Astrocyte (in vitro differentiated cells and primary cell): Measurements from ENCODE around the gene INHBB.

Source experiments
- EZH2 ChIP-seq: IDR thresholded peaks from 2 replicates; pipeline ENCODE4 v1.6.1; 2012; ENCODE audit warnings: mild to moderate bottlenecking, low read length, inconsistent platforms; ENCODE audit not compliant: insufficient read depth
- TF ChIP-seq, protein P1 (sequence below): IDR thresholded peaks from 2 replicates; pipeline ENCODE4 v1.5.1; 2011; ENCODE audit warnings: low read depth, mild to moderate bottlenecking, inconsistent platforms, low read length, moderate library complexity; ENCODE audit not compliant: insufficient read depth

DNA sequence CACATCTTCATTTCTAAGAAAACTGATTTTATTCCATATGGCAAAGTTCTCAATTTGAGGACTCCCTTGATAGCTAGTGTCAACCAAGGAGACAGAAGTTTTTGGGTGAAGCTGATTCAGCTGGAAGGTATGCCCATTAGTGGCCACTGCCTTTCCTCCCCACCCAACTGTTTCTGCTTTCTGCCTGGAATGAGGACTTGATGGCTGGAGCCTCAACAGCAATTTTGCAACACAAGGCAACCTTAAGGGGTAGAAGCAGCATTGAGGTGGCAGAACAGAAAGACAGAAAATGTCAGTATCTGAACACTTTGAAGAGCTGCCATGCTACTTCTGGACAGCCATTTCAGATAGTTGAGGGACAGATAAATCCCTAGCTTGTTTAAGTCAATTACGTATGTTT is 47.0 kb downstream of the INHBB start:
- TF ChIP-seq, protein P1, sequence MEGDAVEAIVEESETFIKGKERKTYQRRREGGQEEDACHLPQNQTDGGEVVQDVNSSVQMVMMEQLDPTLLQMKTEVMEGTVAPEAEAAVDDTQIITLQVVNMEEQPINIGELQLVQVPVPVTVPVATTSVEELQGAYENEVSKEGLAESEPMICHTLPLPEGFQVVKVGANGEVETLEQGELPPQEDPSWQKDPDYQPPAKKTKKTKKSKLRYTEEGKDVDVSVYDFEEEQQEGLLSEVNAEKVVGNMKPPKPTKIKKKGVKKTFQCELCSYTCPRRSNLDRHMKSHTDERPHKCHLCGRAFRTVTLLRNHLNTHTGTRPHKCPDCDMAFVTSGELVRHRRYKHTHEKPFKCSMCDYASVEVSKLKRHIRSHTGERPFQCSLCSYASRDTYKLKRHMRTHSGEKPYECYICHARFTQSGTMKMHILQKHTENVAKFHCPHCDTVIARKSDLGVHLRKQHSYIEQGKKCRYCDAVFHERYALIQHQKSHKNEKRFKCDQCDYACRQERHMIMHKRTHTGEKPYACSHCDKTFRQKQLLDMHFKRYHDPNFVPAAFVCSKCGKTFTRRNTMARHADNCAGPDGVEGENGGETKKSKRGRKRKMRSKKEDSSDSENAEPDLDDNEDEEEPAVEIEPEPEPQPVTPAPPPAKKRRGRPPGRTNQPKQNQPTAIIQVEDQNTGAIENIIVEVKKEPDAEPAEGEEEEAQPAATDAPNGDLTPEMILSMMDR: no peak
- no peak for TF ChIP-seq EZH2
